ENCODE measurements around the gene TRIM33. TPM values are rescaled to one million over a fixed set of nuclear protein-coding genes. Genes with fewer than 3 reads are reported as not detected.
"Not testable (repeated sequence)": the region's sequence is repeated elsewhere in the genome, so short reads cannot be mapped to it uniquely, and the experiment has no call there.

The TRIM33 gene
- polyA plus RNA-seq, 1 donor from 2014 or later, result 58.7 TPM

GRCh38 chr1:114448370-114449036 is 62.5 kb downstream of the TRIM33 start:
- Histone ChIP-seq H3F3A (ENCODE audit: insufficient read depth, low read length, poor library complexity, severe bottlenecking) (no peaks in the 10 kb centered on the region), H3K36me3 (ENCODE audit: insufficient read depth, low read length) (no peaks in the 10 kb centered on the region), H4K20me1 (ENCODE audit: insufficient read depth) (no peaks in the 10 kb centered on the region), H3K27me3 (ENCODE audit: insufficient read depth, low read depth, low read length) (no peaks in the 10 kb centered on the region), H3K9me2 (ENCODE audit: insufficient read depth, low read length) (no peaks in the 10 kb centered on the region), H2AFZ (ENCODE audit: low read depth, low read length) (no peak overlapping the region), H3K4me3 (ENCODE audit: low read length) (no peak overlapping the region), H3K9ac (ENCODE audit: low read length) (no peak overlapping the region), H3K79me2 (replicated peaks; ENCODE audit: insufficient read depth, low read length) (no peaks in the 10 kb centered on the region), H3K27ac (ENCODE audit: low read length) (no peak overlapping the region), H3K9me3 (ENCODE audit: low read length) (no peaks in the 10 kb centered on the region), H3K4me2 (ENCODE audit: low read length) (no peak overlapping the region)
- TF ChIP-seq MXI1 (conservative IDR thresholded peaks at IDR 0.05; ENCODE audit: poor library complexity, severe bottlenecking) (no peak), REST (IDR thresholded peaks at IDR 0.05; ENCODE audit: borderline replicate concordance) (no peak), SMC3 (conservative IDR thresholded peaks at IDR 0.05; ENCODE audit: poor library complexity) (no peak), EP300 (conservative IDR thresholded peaks at IDR 0.05; ENCODE audit: poor library complexity, severe bottlenecking) (no peak), EZH2 (IDR thresholded peaks at IDR 0.05; ENCODE audit: borderline replicate concordance, insufficient read depth, low read length, poor library complexity, severe bottlenecking) (no peak)

- Histone ChIP-seq H3K4me3 (ENCODE audit: low read length) (no peak overlapping the region), H4K20me1 (ENCODE audit: insufficient read depth) (no peaks in the 10 kb centered on the region), H3K36me3 (ENCODE audit: insufficient read depth, low read length) (no peaks in the 10 kb centered on the region), H3K9ac (ENCODE audit: low read length) (no peak overlapping the region), H3K27ac (ENCODE audit: low read length) (no peak overlapping the region), H3K9me3 (ENCODE audit: low read length) (no peaks in the 10 kb centered on the region), H3K79me2 (replicated peaks; ENCODE audit: insufficient read depth, low read length) (no peaks in the 10 kb centered on the region), H2AFZ (ENCODE audit: low read depth, low read length) (no peak overlapping the region), H3F3A (ENCODE audit: insufficient read depth, low read length, poor library complexity, severe bottlenecking) (no peaks in the 10 kb centered on the region), H3K4me2 (ENCODE audit: low read length) (no peak overlapping the region), H3K9me2 (ENCODE audit: insufficient read depth, low read length) (no peaks in the 10 kb centered on the region), H3K27me3 (ENCODE audit: insufficient read depth, low read depth, low read length) (no peaks in the 10 kb centered on the region)
- TF ChIP-seq MXI1 (conservative IDR thresholded peaks at IDR 0.05; ENCODE audit: poor library complexity, severe bottlenecking) (no peak), EP300 (conservative IDR thresholded peaks at IDR 0.05; ENCODE audit: poor library complexity, severe bottlenecking) (no peak), POLR2AphosphoS5 (IDR thresholded peaks at IDR 0.05) (no peak), CTCF (IDR thresholded peaks at IDR 0.05; ENCODE audit: poor library complexity, severe bottlenecking) (no peak), RAD21 (conservative IDR thresholded peaks at IDR 0.05) (no peak), TAF1 (IDR thresholded peaks at IDR 0.05; ENCODE audit: low read depth) (no peak), EZH2 (IDR thresholded peaks at IDR 0.05; ENCODE audit: borderline replicate concordance, insufficient read depth, low read length, poor library complexity, severe bottlenecking) (no peak)
These were observed 64.8 kb downstream of the TRIM33 start for GRCh38 chr1:114446198-114446597.

GRCh38 chr1:114443226-114443625 is 67.8 kb downstream of the TRIM33 start:
- not testable (repeated sequence) for H3K36me3 ChIP-seq (ENCODE audit: insufficient read depth, low read length); H3K79me2 ChIP-seq (replicated peaks; ENCODE audit: insufficient read depth, low read length); H3K9ac ChIP-seq (ENCODE audit: low read length)

More at GRCh38 chr1:114443226-114443625, 67.8 kb downstream of the TRIM33 start:
- H3F3A ChIP-seq (ENCODE audit: insufficient read depth, low read length, poor library complexity, severe bottlenecking); H3K4me2 ChIP-seq (ENCODE audit: low read length); H2AFZ ChIP-seq (ENCODE audit: low read depth, low read length); H3K9me3 ChIP-seq (ENCODE audit: low read length); H3K27ac ChIP-seq (ENCODE audit: low read length); H3K27me3 ChIP-seq (ENCODE audit: insufficient read depth, low read depth, low read length); H4K20me1 ChIP-seq (ENCODE audit: insufficient read depth); H3K9me2 ChIP-seq (ENCODE audit: insufficient read depth, low read length); H3K4me3 ChIP-seq (ENCODE audit: low read length): not testable (repeated sequence)
